H9 (cell line): ENCODE results near the gene HCN1. TPM values are rescaled to one million over a fixed set of nuclear protein-coding genes. Genes with fewer than 3 reads are reported as not detected.

ENCODE experiments used
- DNase-seq: peaks from one replicate; pipeline ENCODE4 v3.0.0-alpha.2; 2017
- H2AFZ ChIP-seq: one replicate; pipeline ENCODE4 v1.6.1; 2013; ENCODE audit warnings: mild to moderate bottlenecking, low read length, control low read depth, moderate library complexity
- H2AK5ac ChIP-seq: 2 replicates; pipeline ENCODE4 v1.6.1; 2013; ENCODE audit warnings: low read length, control low read depth, mixed read lengths; ENCODE audit not compliant: insufficient read length
- H2BK120ac ChIP-seq: one replicate; pipeline ENCODE4 v1.6.1; 2013; ENCODE audit warnings: low read depth, mild to moderate bottlenecking, low read length, control low read depth, inconsistent platforms; ENCODE audit not compliant: poor library complexity, severe bottlenecking
- H2BK12ac ChIP-seq: 2 replicates; pipeline ENCODE4 v1.6.1; 2013; ENCODE audit warnings: low read length, control low read depth, mixed read lengths, low read depth; ENCODE audit not compliant: insufficient read length
- H2BK15ac ChIP-seq: 2 replicates; pipeline ENCODE4 v1.6.1; 2013; ENCODE audit warnings: low read depth, low read length, control low read depth
- H2BK20ac ChIP-seq: one replicate; pipeline ENCODE4 v1.6.1; 2013; ENCODE audit warnings: low read depth, mild to moderate bottlenecking, low read length, control low read depth, inconsistent platforms; ENCODE audit not compliant: poor library complexity, severe bottlenecking
- H2BK5ac ChIP-seq: 2 replicates; pipeline ENCODE4 v1.6.1; 2013; ENCODE audit warnings: low read length, control low read depth, mixed read lengths; ENCODE audit not compliant: insufficient read length
- H3K14ac ChIP-seq: 2 replicates; pipeline ENCODE4 v1.6.1; 2013; ENCODE audit warnings: low read length, control low read depth; ENCODE audit not compliant: insufficient read depth
- H3K18ac ChIP-seq: 2 replicates; pipeline ENCODE4 v1.6.1; 2013; ENCODE audit warnings: low read depth, mild to moderate bottlenecking, mixed read lengths, low read length, control low read depth; ENCODE audit not compliant: insufficient read length
- H3K23ac ChIP-seq: 2 replicates; pipeline ENCODE4 v1.6.1; 2013; ENCODE audit warnings: low read length, control low read depth, mixed read lengths, low read depth; ENCODE audit not compliant: insufficient read length
- H3K23me2 ChIP-seq: 2 replicates; pipeline ENCODE4 v1.6.1; 2013; ENCODE audit warnings: low read depth, mild to moderate bottlenecking, mixed read lengths, low read length, control low read depth; ENCODE audit not compliant: insufficient read length, poor library complexity, severe bottlenecking
- H3K27ac ChIP-seq: 2 replicates; pipeline ENCODE4 v1.5.1; 2013; ENCODE audit warnings: low read length, control low read depth, mixed read lengths, low read depth; ENCODE audit not compliant: insufficient read length
- H3K27me3 ChIP-seq: 2 replicates; pipeline ENCODE4 v1.6.1; 2013; ENCODE audit warnings: low read length, control low read depth, inconsistent platforms; ENCODE audit not compliant: insufficient read depth
- H3K4ac ChIP-seq: 2 replicates; pipeline ENCODE4 v1.6.1; 2013; ENCODE audit warnings: low read depth, mild to moderate bottlenecking, control low read depth, inconsistent platforms, low read length, moderate library complexity
- H3K4me1 ChIP-seq: 2 replicates; pipeline ENCODE4 v1.6.1; 2013; ENCODE audit warnings: low read length, control low read depth, inconsistent platforms; ENCODE audit not compliant: insufficient read depth
- H3K4me2 ChIP-seq: 2 replicates; pipeline ENCODE4 v1.6.1; 2013; ENCODE audit warnings: low read length, control low read depth, mixed read lengths; ENCODE audit not compliant: insufficient read length, insufficient read depth
- H3K56ac ChIP-seq: 2 replicates; pipeline ENCODE4 v1.6.1; 2013; ENCODE audit warnings: low read depth, mild to moderate bottlenecking, mixed read lengths, low read length, control low read depth; ENCODE audit not compliant: insufficient read length
- H3K79me1 ChIP-seq: 2 replicates; pipeline ENCODE4 v1.6.1; 2013; ENCODE audit warnings: low read depth, mild to moderate bottlenecking, moderate library complexity, low read length, control low read depth, inconsistent platforms; ENCODE audit not compliant: insufficient read depth, poor library complexity, severe bottlenecking
- H3K79me2 ChIP-seq: 2 replicates; pipeline ENCODE4 v1.6.1; 2013; ENCODE audit warnings: low read length, control low read depth, inconsistent platforms; ENCODE audit not compliant: insufficient read depth
- H3K9ac ChIP-seq: 2 replicates; pipeline ENCODE4 v1.6.1; 2013; ENCODE audit warnings: low read length, control low read depth, mixed read lengths; ENCODE audit not compliant: insufficient read length; ENCODE audit errors: extremely low read depth
- H3K9me3 ChIP-seq: one replicate; pipeline ENCODE4 v1.6.1; 2013; ENCODE audit warnings: low read depth, low read length, inconsistent platforms; ENCODE audit not compliant: control insufficient read depth
- H3T11ph ChIP-seq: one replicate; pipeline ENCODE4 v1.6.1; 2013; ENCODE audit warnings: mild to moderate bottlenecking, low read length, control low read depth, inconsistent platforms
- H4K20me1 ChIP-seq: one replicate; pipeline ENCODE4 v1.6.1; 2013; ENCODE audit not compliant: control insufficient read depth, insufficient read length, insufficient read depth
- H4K5ac ChIP-seq: 2 replicates; pipeline ENCODE4 v1.6.1; 2013; ENCODE audit warnings: low read depth, mild to moderate bottlenecking, mixed read lengths, low read length, control low read depth; ENCODE audit not compliant: insufficient read length
- H4K8ac ChIP-seq: replicated peaks from 2 replicates; pipeline ENCODE4 v1.6.1; 2013; ENCODE audit warnings: low read length, control low read depth, mixed read lengths, low read depth; ENCODE audit not compliant: insufficient read length
- H4K91ac ChIP-seq: 2 replicates; pipeline ENCODE4 v1.6.1; 2013; ENCODE audit warnings: low read depth, mild to moderate bottlenecking, moderate library complexity, mixed read lengths, low read length, control low read depth; ENCODE audit not compliant: insufficient read length
- H3K27ac Mint-ChIP-seq, 3 experiments: 2 replicates in 2 of 3; 3 replicates in 1 of 3; pipeline ENCODE4 v1.8.0; 2020 to 2021; ENCODE audit warnings: mixed read lengths in 3 of 3, mild to moderate bottlenecking in 1 of 3, moderate library complexity in 1 of 3
- H3K27me3 Mint-ChIP-seq: 2 replicates; pipeline ENCODE4 v1.8.0; 2021; ENCODE audit warnings: low read depth, mild to moderate bottlenecking, moderate library complexity, mixed read lengths
- H3K36me3 Mint-ChIP-seq, 3 experiments: 2 replicates in 2 of 3; 3 replicates in 1 of 3; pipeline ENCODE4 v1.8.0; 2020 to 2021; ENCODE audit warnings: low read depth in 3 of 3, mixed read lengths in 3 of 3; ENCODE audit not compliant: insufficient read depth in 1 of 3
- H3K4me1 Mint-ChIP-seq, 2 experiments: 2 replicates each; pipeline ENCODE4 v1.8.0; 2020; ENCODE audit warnings: mixed read lengths in 2 of 2
- H3K4me3 Mint-ChIP-seq, 2 experiments: 2 replicates in 1 of 2; 3 replicates in 1 of 2; pipeline ENCODE4 v1.8.0; 2020 to 2021; ENCODE audit warnings: mild to moderate bottlenecking in 2 of 2, mixed read lengths in 2 of 2, moderate library complexity in 1 of 2
- H3K9me3 Mint-ChIP-seq, 2 experiments: 2 replicates in 1 of 2; 3 replicates in 1 of 2; pipeline ENCODE4 v1.8.0; 2020; ENCODE audit warnings: mild to moderate bottlenecking in 2 of 2, mixed read lengths in 2 of 2, moderate library complexity in 1 of 2
- CTCF ChIP-seq: fragments of 200-600 bp; sonication (generic); conservative IDR thresholded peaks from 3 replicates; pipeline ENCODE4 v1.8.0; 2021; ENCODE audit warnings: antibody characterized with exemption, mild to moderate bottlenecking
- WGBS: extraction: QIAGEN DNeasy Blood & Tissue Kit; methylation state at CpG from one replicate; pipeline ENCODE4 v1.1.7; 2013; ENCODE audit warnings: missing lambda C conversion rate, low lambda C conversion rate, mixed read lengths; ENCODE audit not compliant: insufficient read length; ENCODE audit errors: extremely low coverage; 5-methylcytosine and 5-hydroxymethylcytosine counted together
- total RNA-seq: library from RNA; stranded (reverse); gene quantifications from 2 replicates; pipeline ENCODE4 v1.2.1, GENCODE V29; 2021

HCN1 gene
- total RNA-seq, 1 experiment from 2014 or later = 4.6 TPM

GRCh38 chr5:45639040-45639439 is 57.1 kb downstream of the HCN1 start:
- H3T11ph ChIP-seq = no peak overlapping the region
- H2BK12ac ChIP-seq = no peak overlapping the region
- H4K91ac ChIP-seq = no peak overlapping the region
- H4K20me1 ChIP-seq = no peaks in the 10 kb centered on the region
- H3K56ac ChIP-seq = no peak overlapping the region
- no peaks in the 10 kb centered on the region for H3K9me3 ChIP-seq
- H3K27ac ChIP-seq = no peak overlapping the region
- H2BK20ac ChIP-seq = no peak overlapping the region
- H3K79me1 ChIP-seq = no peaks in the 10 kb centered on the region
- Mint-ChIP-seq H3K27ac (no peak overlapping the region), H3K27me3 (no peaks in the 10 kb centered on the region), H3K4me3 (no peak overlapping the region), H3K36me3 (no peaks in the 10 kb centered on the region), H3K9me3 (no peaks in the 10 kb centered on the region), H3K4me1 (no peaks in the 10 kb centered on the region)
- no peak overlapping the region for H3K18ac ChIP-seq
- no peak overlapping the region for H2BK5ac ChIP-seq
- no peak overlapping the region for H3K9ac ChIP-seq
- H2BK15ac ChIP-seq = no peak overlapping the region
- no peaks in the 10 kb centered on the region for H3K23me2 ChIP-seq
- no peak overlapping the region for H4K5ac ChIP-seq
- no peak overlapping the region for H3K4me2 ChIP-seq
- H3K79me2 ChIP-seq = no peaks in the 10 kb centered on the region
- H3K23ac ChIP-seq = no peak overlapping the region
- no CpG with 5 or more reads among the region's 2 CpGs for WGBS
- H2AK5ac ChIP-seq = no peak overlapping the region
- peak; percentile 64 for TF ChIP-seq CTCF
- no peaks in the 10 kb centered on the region for H3K4me1 ChIP-seq
- no peak overlapping the region for H3K4ac ChIP-seq
- H3K14ac ChIP-seq = no peak overlapping the region
- DNase-seq = no peak
- no peak overlapping the region for H2BK120ac ChIP-seq
- H2AFZ ChIP-seq = no peak overlapping the region
- no peaks in the 10 kb centered on the region for H3K27me3 ChIP-seq
- H4K8ac ChIP-seq = no peak overlapping the region
